HG03378 (cell line): ENCODE data around the gene SERPINA9.
"Not testable (repeated sequence)": the region's sequence is repeated elsewhere in the genome, so short reads cannot be mapped to it uniquely, and the experiment has no call there.

Source experiments
- ATAC-seq: cut with Tn5 transposase; IDR thresholded peaks from one replicate; pipeline ENCODE4 v1.9.1; 2021; ENCODE audit warnings: mild to moderate bottlenecking, moderate library complexity; ENCODE audit not compliant: unreplicated experiment

SERPINA9 gene

DNA sequence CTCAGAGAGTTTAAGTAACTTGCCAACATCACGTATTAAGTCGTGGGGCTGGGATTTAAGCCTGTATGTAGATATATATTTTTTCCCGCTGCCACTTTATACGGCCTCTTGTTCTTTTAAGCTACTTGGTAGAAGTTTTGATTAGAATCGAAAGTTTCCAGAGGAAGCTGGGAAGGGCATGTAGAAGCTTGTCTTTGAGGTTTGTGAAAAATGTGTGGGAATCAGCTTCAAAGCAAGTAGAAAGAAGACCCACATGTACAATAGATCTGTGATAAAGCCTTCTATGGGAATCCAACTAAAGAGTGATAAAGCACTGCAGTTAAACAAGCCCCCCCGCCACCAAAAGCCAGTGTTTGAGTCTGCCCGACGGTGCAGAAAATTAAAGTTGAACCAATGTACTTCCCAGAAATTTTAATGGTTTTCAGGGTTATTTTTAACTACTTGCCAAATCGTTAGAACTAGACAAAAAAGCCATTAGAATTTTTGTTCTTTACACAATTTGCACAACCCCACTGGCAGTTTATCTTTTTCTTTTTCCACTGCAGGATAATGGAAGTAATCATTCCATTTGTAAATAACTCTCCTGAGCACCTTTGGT is 48.9 kb downstream of the SERPINA9 start:
- ATAC-seq = no peak

DNA sequence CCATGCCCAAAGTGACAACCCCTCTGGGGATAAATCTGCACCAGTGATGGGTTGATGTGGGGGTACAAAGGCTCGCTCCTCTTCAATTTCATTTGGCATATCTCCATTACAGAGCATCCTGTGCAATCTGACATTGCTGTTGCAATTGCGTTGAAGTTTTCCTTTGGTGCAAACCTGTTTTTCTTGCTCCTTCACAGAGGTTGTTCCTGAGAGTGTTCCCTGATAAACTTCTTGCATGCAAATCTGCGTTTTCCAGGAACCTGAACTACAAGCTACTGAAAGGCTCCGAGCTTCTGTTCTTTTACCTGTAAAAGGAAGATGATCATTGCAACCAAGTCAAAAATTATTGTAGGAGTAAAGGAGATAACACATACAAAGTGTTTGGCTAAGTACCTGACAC is 49.5 kb downstream of the SERPINA9 start:
- ATAC-seq = no peak

DNA sequence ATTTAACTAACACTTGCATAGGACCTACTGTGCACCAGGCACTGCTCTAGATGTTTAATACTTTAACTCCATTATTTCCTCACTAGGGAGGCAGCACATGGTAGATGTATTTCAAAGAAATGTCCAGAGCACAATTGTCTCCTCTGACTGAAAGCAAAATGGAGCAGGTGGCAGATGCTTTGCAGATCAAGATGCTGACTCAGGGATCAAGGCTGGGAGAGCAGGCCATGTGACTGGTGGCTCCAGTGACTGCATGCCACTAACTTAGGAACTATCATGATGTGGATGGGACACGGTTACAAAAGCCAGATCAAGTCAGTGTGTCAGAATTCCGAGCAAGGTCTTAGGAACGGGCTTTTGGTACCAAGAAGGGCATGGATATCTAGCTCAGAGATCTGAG is 51.6 kb downstream of the SERPINA9 start:
- ATAC-seq = no peak

DNA sequence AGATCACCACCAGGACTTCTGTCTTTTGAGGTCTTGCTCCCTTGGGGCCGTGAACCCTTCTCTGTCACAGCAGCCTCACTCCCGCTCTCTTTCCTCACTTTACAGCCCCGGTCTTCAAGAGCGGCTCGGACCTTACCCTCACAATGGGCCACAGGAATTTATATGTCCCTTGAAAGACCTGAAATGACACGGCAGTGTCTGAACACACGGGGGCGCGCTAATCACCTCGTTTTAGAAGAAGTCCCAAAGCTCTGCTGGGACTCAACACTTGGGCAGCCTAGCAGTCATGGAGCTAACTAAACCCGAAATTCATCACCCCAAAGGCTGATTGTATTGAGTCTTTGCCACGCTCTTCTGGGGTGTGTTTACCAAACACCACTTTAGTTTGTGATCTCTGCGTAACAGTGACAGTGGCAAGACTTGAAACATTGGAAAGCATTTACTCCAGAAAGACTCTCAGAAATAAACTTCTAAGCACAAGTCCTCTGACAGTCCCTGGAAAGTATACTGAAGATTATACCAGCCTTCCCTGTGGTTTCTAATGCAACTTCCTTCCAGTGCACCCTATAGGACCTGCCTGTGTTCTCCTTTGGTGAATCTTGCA is 52.4 kb downstream of the SERPINA9 start:
- ATAC-seq = no peak

DNA sequence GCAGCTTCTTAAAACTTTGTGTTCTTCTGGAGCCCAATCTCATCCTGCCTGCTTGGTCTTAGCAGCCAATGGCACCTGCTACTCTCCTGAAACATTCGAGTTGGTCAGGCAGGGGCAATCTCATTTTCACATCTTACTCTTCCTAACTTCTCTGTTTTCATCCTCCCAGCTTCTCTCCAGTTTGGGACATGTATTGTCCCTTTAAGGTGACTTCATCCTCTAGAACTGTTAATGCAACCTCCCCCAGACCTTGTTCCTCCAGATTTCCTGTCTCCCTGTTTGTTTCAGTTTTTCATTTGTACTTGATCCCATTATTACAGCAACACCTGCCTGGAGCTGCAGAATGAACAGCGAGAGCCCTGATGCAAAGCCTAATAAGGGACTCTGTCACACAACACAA is 54.7 kb downstream of the SERPINA9 start:
- ATAC-seq = no peak

DNA sequence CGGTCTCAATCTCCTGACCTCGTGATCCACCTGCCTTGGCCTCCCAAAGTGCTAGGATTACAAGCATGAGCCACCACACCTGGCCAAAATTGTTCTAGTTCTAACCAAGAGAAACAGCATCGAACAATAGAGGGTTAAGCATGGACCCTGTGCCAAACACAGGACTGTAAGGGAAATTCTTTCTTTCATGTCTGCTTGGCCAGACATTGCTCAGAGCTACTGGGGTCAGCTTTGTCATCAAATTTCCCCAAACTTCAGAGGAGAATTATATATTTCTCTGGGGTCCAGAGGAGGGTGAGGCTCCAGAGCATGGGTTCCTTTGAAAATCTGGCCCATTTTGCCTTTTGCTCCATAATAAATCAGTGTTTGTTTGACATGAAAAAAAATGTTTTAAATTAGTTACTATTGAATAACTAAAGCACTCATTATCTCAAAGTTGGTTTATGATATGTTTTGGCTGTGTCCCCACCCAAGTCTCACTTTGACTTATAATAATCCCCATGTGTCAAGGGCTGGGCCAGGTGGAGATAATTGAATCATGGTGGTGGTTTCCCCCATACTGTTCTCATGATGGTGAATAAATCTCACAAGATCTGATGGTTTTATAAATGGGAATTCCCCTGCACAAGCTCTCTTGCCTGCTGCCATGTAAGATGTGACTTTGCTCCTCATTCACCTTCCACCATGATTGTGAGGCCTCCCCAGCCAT is 58.3 kb downstream of the SERPINA9 start:
- not testable (repeated sequence) for ATAC-seq
